DND-41 (cell line): ENCODE results near the gene GPC6.

Experiments
- EZH2 ChIP-seq: IDR thresholded peaks from 3 replicates; pipeline ENCODE4 v1.6.1; 2012; ENCODE audit warnings: borderline replicate concordance, low read depth, mild to moderate bottlenecking, moderate library complexity, low read length, inconsistent platforms; ENCODE audit not compliant: severe bottlenecking
- TF ChIP-seq, protein P1 (sequence below): IDR thresholded peaks from 2 replicates; pipeline ENCODE4 v1.5.1; 2012; ENCODE audit warnings: borderline replicate concordance, low read length, moderate library complexity, mild to moderate bottlenecking; ENCODE audit not compliant: poor library complexity, severe bottlenecking; ENCODE audit errors: extremely low read depth

DNA sequence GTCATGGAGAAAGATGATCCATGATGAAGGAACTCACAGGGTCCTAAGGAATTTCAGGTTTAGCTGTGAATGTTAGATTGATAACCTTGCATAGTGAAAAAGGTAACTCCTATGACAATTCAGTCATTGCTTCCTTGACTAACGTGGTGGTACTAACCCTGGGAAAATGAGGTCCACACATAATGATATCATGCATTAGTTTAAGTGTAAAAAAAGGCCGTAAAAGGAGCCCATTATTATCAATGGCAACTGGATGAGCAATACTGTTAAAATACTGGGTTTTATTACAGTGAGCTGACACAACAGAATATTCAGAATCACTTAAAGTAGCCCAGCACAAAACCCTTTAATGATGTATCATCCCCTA lies 737.5 kb downstream of the GPC6 start:
- TF ChIP-seq, protein P1, sequence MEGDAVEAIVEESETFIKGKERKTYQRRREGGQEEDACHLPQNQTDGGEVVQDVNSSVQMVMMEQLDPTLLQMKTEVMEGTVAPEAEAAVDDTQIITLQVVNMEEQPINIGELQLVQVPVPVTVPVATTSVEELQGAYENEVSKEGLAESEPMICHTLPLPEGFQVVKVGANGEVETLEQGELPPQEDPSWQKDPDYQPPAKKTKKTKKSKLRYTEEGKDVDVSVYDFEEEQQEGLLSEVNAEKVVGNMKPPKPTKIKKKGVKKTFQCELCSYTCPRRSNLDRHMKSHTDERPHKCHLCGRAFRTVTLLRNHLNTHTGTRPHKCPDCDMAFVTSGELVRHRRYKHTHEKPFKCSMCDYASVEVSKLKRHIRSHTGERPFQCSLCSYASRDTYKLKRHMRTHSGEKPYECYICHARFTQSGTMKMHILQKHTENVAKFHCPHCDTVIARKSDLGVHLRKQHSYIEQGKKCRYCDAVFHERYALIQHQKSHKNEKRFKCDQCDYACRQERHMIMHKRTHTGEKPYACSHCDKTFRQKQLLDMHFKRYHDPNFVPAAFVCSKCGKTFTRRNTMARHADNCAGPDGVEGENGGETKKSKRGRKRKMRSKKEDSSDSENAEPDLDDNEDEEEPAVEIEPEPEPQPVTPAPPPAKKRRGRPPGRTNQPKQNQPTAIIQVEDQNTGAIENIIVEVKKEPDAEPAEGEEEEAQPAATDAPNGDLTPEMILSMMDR: no peak
- TF ChIP-seq EZH2: no peak
